Ectodermal cell (in vitro differentiated cells): ENCODE measurements around the gene DRC1.
A peak's percentile ranks its signal among the peaks of the same experiment; 100 is the strongest.
"Not testable (repeated sequence)": the region's sequence is repeated elsewhere in the genome, so short reads cannot be mapped to it uniquely, and the experiment has no call there.

Experiments used
- H3K27ac ChIP-seq: 2 replicates; pipeline ENCODE4 v1.7.0; 2013; ENCODE audit warnings: mild to moderate bottlenecking, low read depth, low read length; ENCODE audit not compliant: insufficient read depth, poor library complexity, severe bottlenecking
- H3K27me3 ChIP-seq: 2 replicates; pipeline ENCODE4 v1.7.0; 2013; ENCODE audit warnings: mild to moderate bottlenecking, low read length; ENCODE audit not compliant: insufficient read depth, control insufficient read depth, poor library complexity, severe bottlenecking
- H3K36me3 ChIP-seq: one replicate; pipeline ENCODE4 v1.7.0; 2013; ENCODE audit warnings: low read length; ENCODE audit not compliant: control insufficient read depth, insufficient read depth
- H3K4me1 ChIP-seq: one replicate; pipeline ENCODE4 v1.7.0; 2013; ENCODE audit warnings: low read length; ENCODE audit not compliant: control insufficient read depth, insufficient read depth
- H3K4me3 ChIP-seq: 2 replicates; pipeline ENCODE4 v1.7.0; 2013; ENCODE audit warnings: low read depth, low read length, control low read depth; ENCODE audit not compliant: insufficient read depth
- H3K9me3 ChIP-seq: 2 replicates; pipeline ENCODE4 v1.7.0; 2013; ENCODE audit warnings: mild to moderate bottlenecking, low read length, moderate library complexity; ENCODE audit not compliant: control insufficient read depth
- WGBS, 2 experiments: methylation state at CpG; one replicate each; pipeline ENCODE4 v1.1.7; 2013; ENCODE audit warnings: missing lambda C conversion rate in 2 of 2; 5-methylcytosine and 5-hydroxymethylcytosine counted together

Gene DRC1

DNA sequence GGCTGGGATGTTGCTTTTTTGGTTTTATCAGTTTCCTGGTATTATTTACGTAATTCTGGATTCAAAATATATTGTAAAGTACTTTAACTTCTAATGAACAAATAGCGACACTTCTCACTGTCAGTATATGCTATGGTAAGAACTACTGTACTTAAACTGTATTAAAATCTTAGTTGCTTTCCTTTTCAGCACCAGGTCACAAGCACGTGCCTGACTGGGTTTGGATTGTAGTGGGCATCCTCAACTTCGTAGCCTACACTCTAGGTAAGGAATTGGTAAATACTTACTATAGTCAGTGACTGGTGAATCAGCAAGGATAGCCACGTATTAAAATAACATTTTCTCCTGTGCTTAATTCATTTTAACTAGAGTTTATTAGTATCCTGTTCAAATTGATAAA lies 34.8 kb upstream of the DRC1 start:
- no peak overlapping the region for H3K4me3 ChIP-seq
- H3K9me3 ChIP-seq = no peaks in the 10 kb centered on the region
- H3K27ac ChIP-seq = no peak overlapping the region
- 100% methylated on average over 3 of the region's 5 CpGs for WGBS, 2 experiments
- peaks cover 5% of the 10 kb centered on the region for H3K36me3 ChIP-seq
- H3K27me3 ChIP-seq = no peaks in the 10 kb centered on the region
- H3K4me1 ChIP-seq = peaks cover 15% of the 10 kb centered on the region

DNA sequence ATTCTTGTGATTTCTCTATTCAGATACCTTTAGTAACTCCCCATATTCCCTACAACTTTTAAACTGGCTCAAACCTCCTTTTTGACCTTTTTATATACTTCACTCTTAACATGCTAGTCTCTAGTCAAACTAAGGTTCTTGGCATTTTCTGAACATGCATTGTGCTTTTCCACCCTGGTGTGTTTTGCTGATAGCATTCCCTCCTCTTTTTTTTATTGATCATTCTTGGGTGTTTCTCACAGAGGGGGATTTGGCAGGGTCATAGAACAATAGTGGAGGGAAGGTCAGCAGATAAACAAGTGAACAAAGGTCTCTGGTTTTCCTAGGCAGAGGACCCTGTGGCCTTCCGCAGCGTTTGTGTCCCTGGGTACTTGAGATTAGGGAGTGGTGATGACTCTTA lies 32.1 kb upstream of the DRC1 start:
- H3K27ac ChIP-seq = peak overlapping the region; percentile 76
- H3K36me3 ChIP-seq = peaks cover 15% of the 10 kb centered on the region
- no CpG with 5 or more reads among the region's 2 CpGs for WGBS, 2 experiments

DNA sequence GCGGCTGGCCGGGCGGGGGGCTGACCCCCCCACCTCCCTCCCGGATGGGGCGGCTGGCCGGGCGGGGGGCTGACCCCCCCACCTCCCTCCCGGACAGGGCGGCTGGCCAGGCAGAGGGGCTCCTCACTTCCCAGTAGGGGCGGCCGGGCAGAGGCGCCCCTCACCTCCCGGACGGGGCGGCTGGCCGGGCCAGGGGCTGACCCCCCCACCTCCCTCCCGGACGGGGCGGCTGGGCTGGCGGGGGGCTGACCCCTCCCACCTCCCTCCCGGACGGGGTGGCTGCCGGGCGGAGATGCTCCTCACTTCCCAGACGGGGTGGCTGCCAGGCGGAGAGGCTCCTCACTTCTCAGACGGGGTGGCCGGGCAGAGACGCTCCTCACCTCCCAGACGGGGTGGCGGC lies 30.8 kb upstream of the DRC1 start:
- H3K36me3 ChIP-seq = peaks cover 20% of the 10 kb centered on the region
- not testable (repeated sequence) for H3K27me3 ChIP-seq, H3K4me3 ChIP-seq, H3K27ac ChIP-seq, H3K9me3 ChIP-seq
- WGBS, 2 experiments = 92% methylated on average over 13 to 18 of the region's 31 CpGs
- H3K4me1 ChIP-seq = peaks cover 15% of the 10 kb centered on the region

More for the DNA sequence above, 32.1 kb upstream of the DRC1 start:
- not testable (repeated sequence) for H3K27me3 ChIP-seq, H3K4me3 ChIP-seq, H3K9me3 ChIP-seq
- H3K4me1 ChIP-seq = peaks cover 15% of the 10 kb centered on the region

DNA sequence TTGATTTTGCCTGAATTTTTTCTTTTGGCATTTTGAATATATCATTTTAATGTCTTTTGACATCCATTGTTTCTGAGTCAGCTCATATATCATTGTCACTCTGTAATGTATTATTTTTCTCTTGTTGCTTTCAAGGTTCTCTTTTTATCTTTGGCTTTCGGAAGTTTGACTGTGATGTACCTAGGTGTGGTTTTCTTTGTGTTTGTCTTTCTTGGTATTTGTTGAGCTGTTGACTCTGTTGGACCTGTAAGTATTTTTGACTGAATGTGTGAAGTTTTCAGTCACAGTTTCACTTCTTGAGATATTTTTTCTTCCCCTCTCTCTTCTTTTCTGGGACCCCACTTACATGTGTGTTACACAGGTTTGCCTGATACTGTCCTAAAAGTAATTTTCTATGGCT lies 24.9 kb upstream of the DRC1 start:
- no peak overlapping the region for H3K27ac ChIP-seq
- no peak overlapping the region for H3K4me3 ChIP-seq
- H3K27me3 ChIP-seq = no peaks in the 10 kb centered on the region
- H3K4me1 ChIP-seq = no peaks in the 10 kb centered on the region
- 78 to 100% methylated on average over 1 of the region's 1 CpG for WGBS, 2 experiments
- H3K36me3 ChIP-seq = peaks cover 17% of the 10 kb centered on the region
- H3K9me3 ChIP-seq = no peaks in the 10 kb centered on the region

DNA sequence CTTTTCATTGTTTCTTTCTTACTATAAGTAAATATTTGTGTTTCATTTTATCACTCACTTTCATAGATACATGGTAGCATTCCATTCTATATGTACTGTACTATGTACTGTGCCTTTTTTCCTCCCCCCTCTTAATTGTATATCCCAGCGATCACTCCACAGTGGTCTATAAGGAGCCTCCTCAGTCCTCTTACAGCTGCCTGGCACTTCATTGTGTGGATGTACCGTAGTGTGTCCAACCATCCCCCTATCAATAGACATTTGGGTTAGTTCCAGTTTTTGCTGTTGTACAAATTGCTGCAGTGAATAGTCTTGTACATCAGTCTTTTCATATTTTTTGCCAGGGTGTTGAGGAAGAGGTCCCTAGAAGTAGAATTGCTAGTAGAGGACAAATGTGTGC lies 21.4 kb upstream of the DRC1 start:
- H3K4me1 ChIP-seq = no peaks in the 10 kb centered on the region
- no peaks in the 10 kb centered on the region for H3K9me3 ChIP-seq
- H3K27me3 ChIP-seq = no peaks in the 10 kb centered on the region
- WGBS, 2 experiments = 94 to 95% methylated on average over 2 of the region's 2 CpGs
- H3K4me3 ChIP-seq = no peak overlapping the region
- no peaks in the 10 kb centered on the region for H3K36me3 ChIP-seq
- H3K27ac ChIP-seq = no peak overlapping the region

DNA sequence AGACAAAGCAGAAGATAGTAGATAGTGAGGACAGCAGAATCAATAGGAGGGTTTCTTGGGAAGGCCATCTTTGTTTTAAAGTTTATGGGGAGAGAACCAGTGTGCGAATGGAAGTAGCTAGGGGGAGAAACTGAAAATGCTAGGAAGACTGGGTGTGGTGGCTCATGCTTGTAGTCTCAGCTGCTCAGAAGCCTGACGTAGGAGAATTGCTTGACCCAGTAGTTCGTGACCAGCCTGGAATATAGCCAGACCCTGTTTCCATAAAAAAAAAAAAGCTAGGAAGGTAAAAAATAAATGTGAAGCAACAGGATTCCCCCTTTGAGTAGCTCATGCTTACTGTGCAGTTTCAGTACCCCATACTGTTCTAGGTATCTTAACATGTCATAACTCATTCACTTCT lies 19.2 kb upstream of the DRC1 start:
- 90 to 97% methylated on average over 3 of the region's 3 CpGs for WGBS, 2 experiments
- H3K9me3 ChIP-seq = no peaks in the 10 kb centered on the region
- no peaks in the 10 kb centered on the region for H3K4me1 ChIP-seq
- H3K4me3 ChIP-seq = no peak overlapping the region
- no peak overlapping the region for H3K27ac ChIP-seq
- H3K36me3 ChIP-seq = peaks cover 5% of the 10 kb centered on the region
- no peaks in the 10 kb centered on the region for H3K27me3 ChIP-seq

DNA sequence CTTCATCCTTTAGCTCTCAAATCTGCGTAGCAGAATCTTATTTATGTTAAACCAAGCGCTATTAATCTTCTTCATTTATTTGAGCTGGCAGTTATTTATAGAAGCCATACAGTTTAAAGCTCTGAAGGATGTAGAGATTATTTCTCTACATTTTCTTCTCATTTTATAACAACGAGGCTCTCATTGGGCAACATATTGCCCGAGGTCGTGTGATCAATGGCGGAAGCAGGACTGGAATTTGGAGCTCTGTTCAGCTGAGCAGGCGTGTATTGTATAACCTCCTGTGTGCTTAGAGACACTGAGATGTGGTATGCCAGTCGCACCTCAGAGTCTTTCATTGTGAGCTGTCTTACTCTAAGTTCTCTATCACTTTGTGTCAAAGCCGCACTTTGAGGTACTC lies 17.5 kb upstream of the DRC1 start:
- Histone ChIP-seq H3K4me3 (no peak overlapping the region), H3K4me1 (no peaks in the 10 kb centered on the region), H3K27ac (no peak overlapping the region), H3K27me3 (no peaks in the 10 kb centered on the region), H3K36me3 (peaks cover 5% of the 10 kb centered on the region), H3K9me3 (no peaks in the 10 kb centered on the region)
- WGBS, 2 experiments = 95 to 96% methylated on average over 9 of the region's 9 CpGs

DNA sequence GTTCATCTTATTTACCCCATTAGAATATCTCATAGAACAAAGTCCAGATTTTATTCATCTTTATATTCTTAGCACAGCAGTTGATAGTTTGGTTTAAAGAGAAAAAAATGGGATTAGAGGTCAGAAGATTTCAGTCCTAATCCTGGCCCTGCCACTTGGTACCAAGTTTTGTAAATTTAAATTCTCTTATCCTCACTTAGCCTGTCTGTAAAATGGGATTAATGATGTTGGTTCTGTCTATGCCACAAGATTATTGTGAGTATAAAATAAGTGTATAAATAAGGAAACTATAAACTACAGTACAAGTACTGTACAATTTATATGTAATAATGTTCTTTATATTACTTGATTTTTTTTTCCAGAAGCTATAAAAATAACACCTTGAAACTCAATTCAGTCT lies 17.1 kb upstream of the DRC1 start:
- Histone ChIP-seq H3K27me3 (no peaks in the 10 kb centered on the region), H3K36me3 (peaks cover 7% of the 10 kb centered on the region), H3K4me1 (no peaks in the 10 kb centered on the region), H3K4me3 (no peak overlapping the region), H3K27ac (no peak overlapping the region), H3K9me3 (no peaks in the 10 kb centered on the region)

DNA sequence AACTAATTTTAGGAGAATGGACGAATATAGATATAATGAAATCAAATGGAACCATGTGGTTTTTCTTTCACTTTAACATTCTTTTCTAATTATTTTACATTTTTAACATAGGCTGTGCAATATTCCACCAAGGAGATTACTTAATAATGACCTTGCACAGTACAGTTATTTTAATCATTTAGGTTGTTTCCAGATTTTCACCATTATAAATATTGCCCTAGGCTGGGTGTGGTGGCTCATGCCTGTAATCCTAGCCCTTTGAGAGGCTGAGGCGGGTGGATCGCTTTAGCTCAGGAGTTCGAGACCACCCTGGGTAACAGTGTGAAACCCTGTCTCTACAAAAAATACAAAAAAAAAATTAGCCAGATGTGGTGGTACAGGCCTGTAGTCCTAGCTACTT lies 14.5 kb upstream of the DRC1 start:
- WGBS, 2 experiments = 82 to 92% methylated on average over 3 of the region's 4 CpGs
- no peaks in the 10 kb centered on the region for H3K9me3 ChIP-seq
- no peaks in the 10 kb centered on the region for H3K27me3 ChIP-seq
- H3K4me1 ChIP-seq = no peaks in the 10 kb centered on the region
- peaks cover 12% of the 10 kb centered on the region for H3K36me3 ChIP-seq
- no peak overlapping the region for H3K4me3 ChIP-seq
- H3K27ac ChIP-seq = no peak overlapping the region

DNA sequence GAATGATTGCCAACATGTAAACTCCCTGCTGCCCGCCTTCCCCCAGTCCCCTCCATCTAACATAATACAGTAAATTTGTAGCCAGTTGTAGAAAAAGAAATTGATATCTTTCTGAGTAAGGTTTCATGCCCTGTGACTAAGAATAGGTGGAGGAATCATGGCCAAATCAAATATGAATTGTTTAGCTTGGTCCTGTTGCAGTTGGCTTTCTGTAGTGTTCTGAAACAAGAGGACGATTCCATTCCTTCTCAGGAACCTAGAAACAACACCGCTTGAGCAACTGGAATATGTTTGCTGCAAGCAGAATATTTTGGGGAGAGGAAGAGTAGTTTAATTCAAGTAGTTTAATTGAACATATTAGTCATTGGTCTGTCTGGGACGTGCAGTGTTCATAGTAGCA lies 7.0 kb upstream of the DRC1 start:
- H3K36me3 ChIP-seq = peaks cover 4% of the 10 kb centered on the region
- 95 to 98% methylated on average over 2 to 3 of the region's 4 CpGs for WGBS, 2 experiments
- H3K27ac ChIP-seq = peak overlapping the region; percentile 12
- H3K9me3 ChIP-seq = no peaks in the 10 kb centered on the region
- H3K27me3 ChIP-seq = no peaks in the 10 kb centered on the region
- no peaks in the 10 kb centered on the region for H3K4me1 ChIP-seq
- H3K4me3 ChIP-seq = no peak overlapping the region

DNA sequence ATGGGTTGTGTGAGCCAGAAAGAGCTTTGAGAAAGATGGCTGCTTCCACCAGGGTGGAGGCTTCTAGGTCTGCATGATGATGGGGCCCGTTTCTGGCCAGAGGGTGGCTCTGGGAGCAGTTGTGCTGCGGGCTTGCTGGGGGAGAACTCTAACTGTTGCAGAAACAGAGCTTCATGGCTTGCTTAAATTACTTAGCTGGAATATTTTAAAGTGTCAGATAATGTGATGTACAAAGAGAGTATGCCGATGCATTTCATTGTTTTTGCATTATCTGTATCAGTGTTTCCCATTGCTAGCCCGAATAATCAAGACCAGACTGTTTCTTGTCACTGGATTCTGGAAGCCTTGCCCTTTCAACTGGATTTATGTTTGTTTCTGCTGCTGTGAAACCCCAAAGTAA lies 6.3 kb upstream of the DRC1 start:
- 88 to 93% methylated on average over 4 of the region's 4 CpGs for WGBS, 2 experiments

More for the DNA sequence above, 6.3 kb upstream of the DRC1 start:
- H3K4me1 ChIP-seq = no peaks in the 10 kb centered on the region
- no peaks in the 10 kb centered on the region for H3K9me3 ChIP-seq
- peaks cover 3% of the 10 kb centered on the region for H3K36me3 ChIP-seq
- no peak overlapping the region for H3K27ac ChIP-seq
- no peaks in the 10 kb centered on the region for H3K27me3 ChIP-seq
- H3K4me3 ChIP-seq = no peak overlapping the region
